OCI-M2 (cell line): ENCODE results near the gene BMP7.
"Not testable (repeated sequence)": the region's sequence is repeated elsewhere in the genome, so short reads cannot be mapped to it uniquely, and the experiment has no call there.

Source experiments
- DNase-seq: peaks from one replicate; lab custom pipeline; 2025; ENCODE audit not compliant: unreplicated experiment; lab: John Stamatoyannopoulos, UW

The BMP7 gene

GRCh38 chr20:57174737-57175136, 91.7 kb downstream of the BMP7 start:
- DNase-seq: no peak

GRCh38 chr20:57173986-57174385, 92.5 kb downstream of the BMP7 start:
- no peak for DNase-seq

- DNase-seq: no peak
Measured at GRCh38 chr20:57173041-57173440, 93.4 kb downstream of the BMP7 start.

- no peak for DNase-seq
Measured at GRCh38 chr20:57170343-57170742, 96.1 kb downstream of the BMP7 start.

GRCh38 chr20:57169162-57169561, 97.3 kb downstream of the BMP7 start:
- no peak for DNase-seq

GRCh38 chr20:57167971-57168701, 98.3 kb downstream of the BMP7 start:
- DNase-seq: no peak

GRCh38 chr20:57167292-57167655, 99.2 kb downstream of the BMP7 start:
- DNase-seq: no peak

GRCh38 chr20:57166568-57167291, 99.7 kb downstream of the BMP7 start:
- no peak for DNase-seq

GRCh38 chr20:57165427-57166004, 100.9 kb downstream of the BMP7 start:
- DNase-seq: no peak

- DNase-seq: no peak
Measured at GRCh38 chr20:57164872-57165271, 101.6 kb downstream of the BMP7 start.

- no peak for DNase-seq
Measured at GRCh38 chr20:57163041-57163440, 103.4 kb downstream of the BMP7 start.

GRCh38 chr20:57162362-57162652, 104.1 kb downstream of the BMP7 start:
- DNase-seq: no peak

GRCh38 chr20:57161478-57162361, 104.7 kb downstream of the BMP7 start:
- DNase-seq: no peak

- DNase-seq: no peak
Measured at GRCh38 chr20:57160985-57161384, 105.5 kb downstream of the BMP7 start.

- no peak for DNase-seq
Measured at GRCh38 chr20:57159945-57160610, 106.4 kb downstream of the BMP7 start.

GRCh38 chr20:57159193-57159851, 107.1 kb downstream of the BMP7 start:
- no peak for DNase-seq

- DNase-seq: no peak
Measured at GRCh38 chr20:57158474-57158873, 108.0 kb downstream of the BMP7 start.

- not testable (repeated sequence) for DNase-seq
Measured at GRCh38 chr20:57157787-57158186, 108.7 kb downstream of the BMP7 start.

- no peak for DNase-seq
Measured at GRCh38 chr20:57157106-57157691, 109.2 kb downstream of the BMP7 start.
